OCI-LY7 (cell line): Measurements from ENCODE around the gene PPM1G.

Experiments
- EZH2phosphoT487 ChIP-seq: fragments of 200-600 bp; sonication (generic); IDR thresholded peaks from 2 replicates; pipeline ENCODE4 v1.6.1; 2018; ENCODE audit warnings: low read depth, borderline replicate concordance, mild to moderate bottlenecking, mixed run types, antibody characterized with exemption, low read length, moderate library complexity, mixed read lengths
- TF ChIP-seq, protein P1 (sequence below): fragments of 200-600 bp; sonication (generic); conservative IDR thresholded peaks from 2 replicates; pipeline ENCODE4 v1.5.1; 2014; ENCODE audit warnings: mild to moderate bottlenecking, antibody characterized with exemption, low read length, moderate library complexity, mixed read lengths

DNA sequence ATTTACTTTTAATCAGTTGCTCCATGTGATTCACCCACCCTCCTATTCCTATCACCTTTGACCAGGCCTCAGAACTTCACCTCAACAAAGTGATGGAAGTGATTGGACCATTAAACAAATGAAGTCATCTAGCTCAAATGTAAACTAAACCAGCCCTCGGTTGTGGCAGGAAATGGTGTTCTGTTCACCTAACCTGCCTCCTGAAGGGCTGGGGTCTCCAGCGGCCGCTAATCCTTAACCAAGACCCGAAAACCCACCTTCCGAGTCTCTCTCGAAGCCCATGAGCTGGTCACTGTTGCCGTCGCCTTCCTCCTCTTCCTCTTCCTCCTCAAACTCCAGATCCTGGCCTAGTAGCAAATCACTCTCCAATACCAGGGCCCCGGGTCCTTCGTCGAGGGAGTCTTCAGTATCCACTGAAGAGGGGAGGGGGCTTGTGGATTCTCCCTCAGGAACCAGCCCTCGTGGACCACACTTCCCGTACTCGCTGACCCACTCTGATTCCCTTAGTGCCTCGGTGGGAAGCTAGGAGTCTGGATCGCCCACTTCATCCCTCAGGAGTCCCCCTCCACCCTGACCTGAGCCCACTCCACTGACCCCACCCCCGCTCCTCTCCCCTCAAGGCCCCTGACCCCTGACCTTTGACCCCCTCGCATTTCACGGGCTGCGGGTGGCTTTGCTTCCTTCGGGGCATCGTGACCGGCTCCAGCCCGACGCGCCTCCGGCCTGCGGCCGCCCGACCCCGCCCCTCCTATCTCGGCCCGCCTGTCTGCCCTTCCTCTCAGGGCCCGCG lies 29.4 kb downstream of the PPM1G start:
- TF ChIP-seq, protein P1, sequence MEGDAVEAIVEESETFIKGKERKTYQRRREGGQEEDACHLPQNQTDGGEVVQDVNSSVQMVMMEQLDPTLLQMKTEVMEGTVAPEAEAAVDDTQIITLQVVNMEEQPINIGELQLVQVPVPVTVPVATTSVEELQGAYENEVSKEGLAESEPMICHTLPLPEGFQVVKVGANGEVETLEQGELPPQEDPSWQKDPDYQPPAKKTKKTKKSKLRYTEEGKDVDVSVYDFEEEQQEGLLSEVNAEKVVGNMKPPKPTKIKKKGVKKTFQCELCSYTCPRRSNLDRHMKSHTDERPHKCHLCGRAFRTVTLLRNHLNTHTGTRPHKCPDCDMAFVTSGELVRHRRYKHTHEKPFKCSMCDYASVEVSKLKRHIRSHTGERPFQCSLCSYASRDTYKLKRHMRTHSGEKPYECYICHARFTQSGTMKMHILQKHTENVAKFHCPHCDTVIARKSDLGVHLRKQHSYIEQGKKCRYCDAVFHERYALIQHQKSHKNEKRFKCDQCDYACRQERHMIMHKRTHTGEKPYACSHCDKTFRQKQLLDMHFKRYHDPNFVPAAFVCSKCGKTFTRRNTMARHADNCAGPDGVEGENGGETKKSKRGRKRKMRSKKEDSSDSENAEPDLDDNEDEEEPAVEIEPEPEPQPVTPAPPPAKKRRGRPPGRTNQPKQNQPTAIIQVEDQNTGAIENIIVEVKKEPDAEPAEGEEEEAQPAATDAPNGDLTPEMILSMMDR = no peak
- no peak for TF ChIP-seq EZH2phosphoT487
